Activated CD4-positive, alpha-beta T cell treated with anti-CD3 and anti-CD28 coated beads, Interleukin-2, amount 10 ng/mL, durations not matched to agents 24 days and 14 days (primary cell): Measurements from ENCODE around the gene NUBP1. TPM values are rescaled to one million over a fixed set of nuclear protein-coding genes. Genes with fewer than 3 reads are reported as not detected.
"Not testable (repeated sequence)": the region's sequence is repeated elsewhere in the genome, so short reads cannot be mapped to it uniquely, and the experiment has no call there.

Experiments
- DNase-seq: peaks from one replicate; pipeline ENCODE4 v3.0.0; 2022
- H3K27ac Mint-ChIP-seq: one replicate; pipeline ENCODE4 v1.8.0; 2022; ENCODE audit warnings: mild to moderate bottlenecking, mixed read lengths
- H3K27me3 Mint-ChIP-seq: one replicate; pipeline ENCODE4 v1.8.0; 2022; ENCODE audit warnings: mixed read lengths
- H3K36me3 Mint-ChIP-seq: one replicate; pipeline ENCODE4 v1.8.0; 2022; ENCODE audit warnings: low read depth, mild to moderate bottlenecking, mixed read lengths
- H3K4me1 Mint-ChIP-seq: one replicate; pipeline ENCODE4 v1.8.0; 2021; ENCODE audit warnings: mixed read lengths
- H3K4me3 Mint-ChIP-seq: one replicate; pipeline ENCODE4 v1.8.0; 2022; ENCODE audit warnings: mild to moderate bottlenecking, moderate library complexity, mixed read lengths
- H3K9me3 Mint-ChIP-seq: one replicate; pipeline ENCODE4 v1.8.0; 2021; ENCODE audit warnings: mixed read lengths
- intact Hi-C: fragments of 100-400 bp; cut with micrococcal nuclease; formaldehyde crosslinking; loops from one replicate; pipeline ENCODE4 v1.15.1; 2023
- total RNA-seq: library from RNA; stranded (reverse); gene quantifications from 2 replicates; pipeline ENCODE4 v1.2.3, GENCODE V29; 2022

NUBP1 gene
- total RNA-seq, 1 donor from 2014 or later = 38.6 TPM

GRCh38 chr16:10740000-10740844 is 3.4 kb upstream of the NUBP1 start:
- Mint-ChIP-seq H3K36me3 (peaks cover 5% of the 10 kb centered on the region), H3K27ac (no peak overlapping the region), H3K4me1 (peaks cover 46% of the 10 kb centered on the region)

GRCh38 chr16:10740845-10741208 is 2.8 kb upstream of the NUBP1 start:
- intact Hi-C loops = loop anchor here (5.0 to 10.0 kb wide), 5 partner anchors 1041 to 1944 kb away; partner anchors contain the start of genes GSPT1, PMM2, RSL1D1 and TMEM186
- H3K9me3 Mint-ChIP-seq = peaks cover 3% of the 10 kb centered on the region
- H3K27me3 Mint-ChIP-seq = peaks cover 2% of the 10 kb centered on the region
- no peak for DNase-seq
- H3K36me3 Mint-ChIP-seq = peaks cover 10% of the 10 kb centered on the region
- H3K4me3 Mint-ChIP-seq = peak overlapping the region; percentile 18
- H3K4me1 Mint-ChIP-seq = peaks cover 51% of the 10 kb centered on the region
- no peak overlapping the region for H3K27ac Mint-ChIP-seq

More at GRCh38 chr16:10740000-10740844, 3.4 kb upstream of the NUBP1 start:
- peaks cover 3% of the 10 kb centered on the region for H3K9me3 Mint-ChIP-seq
- intact Hi-C loops = loop anchor here (2.0 to 10.0 kb wide), 7 partner anchors 353 to 1943 kb away; partner anchors contain the start of genes ATF7IP2, GSPT1, PMM2 and RSL1D1
- peak overlapping the region; percentile 18 for H3K4me3 Mint-ChIP-seq
- peaks cover 2% of the 10 kb centered on the region for H3K27me3 Mint-ChIP-seq
- DNase-seq = no peak

GRCh38 chr16:10741249-10741648 is 2.4 kb upstream of the NUBP1 start:
- intact Hi-C loops = loop anchor here (5.0 to 10.0 kb wide), 5 partner anchors 1041 to 1944 kb away; partner anchors contain the start of genes GSPT1, PMM2, RSL1D1 and TMEM186
- not testable (repeated sequence) for H3K4me3 Mint-ChIP-seq, H3K27ac Mint-ChIP-seq, DNase-seq, H3K27me3 Mint-ChIP-seq, H3K9me3 Mint-ChIP-seq
- Mint-ChIP-seq H3K36me3 (peaks cover 13% of the 10 kb centered on the region), H3K4me1 (peaks cover 53% of the 10 kb centered on the region)

GRCh38 chr16:10741844-10742243 is 1.8 kb upstream of the NUBP1 start:
- Mint-ChIP-seq H3K27ac (no peak overlapping the region), H3K27me3 (peaks cover 2% of the 10 kb centered on the region), H3K36me3 (peaks cover 15% of the 10 kb centered on the region), H3K4me3 (no peak overlapping the region), H3K4me1 (peaks cover 56% of the 10 kb centered on the region), H3K9me3 (peaks cover 3% of the 10 kb centered on the region)
- no peak for DNase-seq
- intact Hi-C loops = loop anchor here (2.0 to 10.0 kb wide), 6 partner anchors 203 to 1945 kb away; partner anchors contain the start of genes CLEC16A, GSPT1, PMM2 and RSL1D1

GRCh38 chr16:10743227-10743609 is 424 bp upstream of the NUBP1 start:
- Mint-ChIP-seq H3K9me3 (peaks cover 3% of the 10 kb centered on the region), H3K27ac (peak overlapping the region; percentile 98), H3K36me3 (peaks cover 24% of the 10 kb centered on the region), H3K4me1 (peaks cover 51% of the 10 kb centered on the region), H3K4me3 (peak overlapping the region; percentile 85), H3K27me3 (peaks cover 2% of the 10 kb centered on the region)
- no peak for DNase-seq
- intact Hi-C loops = loop anchor here (2.0 to 10.0 kb wide), 6 partner anchors 202 to 1946 kb away; partner anchors contain the start of genes CLEC16A, GSPT1, PMM2 and RSL1D1

DNA sequence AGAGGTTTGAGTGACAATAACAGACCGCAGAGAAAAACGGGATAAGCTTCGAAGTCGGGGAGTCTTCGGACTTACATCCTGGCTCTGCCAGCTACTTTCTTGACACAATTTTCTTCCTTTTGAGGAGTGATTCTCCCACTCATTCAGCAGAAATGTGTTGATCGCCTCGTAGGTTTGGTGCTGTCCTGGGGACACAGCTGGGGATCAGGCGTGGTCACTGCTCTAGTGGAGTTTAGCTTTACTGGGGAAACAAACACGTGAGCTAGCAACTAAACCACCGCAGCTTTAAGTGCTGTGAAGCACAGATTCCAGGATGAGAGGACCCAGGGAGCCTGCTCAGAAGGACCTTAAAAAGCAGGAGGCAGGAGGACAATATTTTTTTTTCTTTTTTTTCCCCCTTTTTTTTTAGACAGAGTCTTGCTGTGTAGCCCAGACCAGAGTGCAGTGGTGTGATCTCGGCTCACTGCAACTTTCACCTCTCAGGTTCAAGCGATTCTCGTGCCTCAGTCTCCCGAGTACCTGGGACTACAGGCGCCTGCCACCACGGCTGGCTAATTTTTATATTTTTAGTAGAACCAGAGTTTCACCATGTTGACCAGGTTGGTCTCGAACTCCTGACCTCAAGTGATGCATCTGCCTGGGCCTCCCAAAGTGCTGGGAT is 858 bp downstream of the NUBP1 start:
- peaks cover 34% of the 10 kb centered on the region for H3K36me3 Mint-ChIP-seq
- peaks cover 49% of the 10 kb centered on the region for H3K4me1 Mint-ChIP-seq
- DNase-seq = no peak
- peaks cover 2% of the 10 kb centered on the region for H3K27me3 Mint-ChIP-seq
- H3K9me3 Mint-ChIP-seq = peaks cover 3% of the 10 kb centered on the region
- intact Hi-C loops = loop anchor here (2.0 to 10.0 kb wide), 6 partner anchors 126 to 1947 kb away; partner anchors contain the start of genes GSPT1, PMM2, RSL1D1 and TMEM186
- peak overlapping the region; percentile 85 for H3K4me3 Mint-ChIP-seq
- peak overlapping the region; percentile 98 for H3K27ac Mint-ChIP-seq

- no peak for DNase-seq
- Mint-ChIP-seq H3K4me1 (peaks cover 39% of the 10 kb centered on the region), H3K9me3 (peaks cover 3% of the 10 kb centered on the region), H3K27me3 (peaks cover 2% of the 10 kb centered on the region), H3K36me3 (peaks cover 38% of the 10 kb centered on the region), H3K4me3 (peak overlapping the region; percentile 42), H3K27ac (no peak overlapping the region)
- intact Hi-C loops = loop anchor here (2.0 to 10.0 kb wide), 2 partner anchors 125 to 1169 kb away; partner anchors contain the start of gene GSPT1
These were observed 2.2 kb downstream of the NUBP1 start for GRCh38 chr16:10745841-10746240.

DNA sequence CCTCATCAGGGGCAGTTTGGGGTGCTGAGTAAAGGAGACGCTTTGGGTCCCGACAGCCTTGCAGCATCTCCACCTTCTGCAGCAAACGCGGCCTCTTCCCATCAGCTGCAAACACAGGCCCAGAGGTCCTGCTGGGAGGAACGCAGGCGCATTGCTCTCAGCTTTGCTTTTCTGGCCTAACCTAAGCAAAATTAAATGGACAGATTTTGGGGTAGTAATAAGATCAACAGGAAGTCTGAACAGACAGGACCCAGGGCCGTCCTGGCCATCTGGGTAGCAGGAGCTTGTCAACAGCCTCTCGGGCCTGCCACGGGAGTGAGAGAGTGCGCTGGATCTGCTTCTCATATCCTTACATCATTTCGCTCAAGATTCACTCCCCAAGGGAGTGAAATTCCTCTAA is 7.2 kb downstream of the NUBP1 start:
- H3K27me3 Mint-ChIP-seq = no peaks in the 10 kb centered on the region
- no peak for DNase-seq
- H3K36me3 Mint-ChIP-seq = peaks cover 48% of the 10 kb centered on the region
- no peaks in the 10 kb centered on the region for H3K9me3 Mint-ChIP-seq
- H3K4me3 Mint-ChIP-seq = no peak overlapping the region
- peak overlapping the region; percentile 58 for H3K27ac Mint-ChIP-seq
- intact Hi-C loops = no loop called here
- peaks cover 29% of the 10 kb centered on the region for H3K4me1 Mint-ChIP-seq

DNA sequence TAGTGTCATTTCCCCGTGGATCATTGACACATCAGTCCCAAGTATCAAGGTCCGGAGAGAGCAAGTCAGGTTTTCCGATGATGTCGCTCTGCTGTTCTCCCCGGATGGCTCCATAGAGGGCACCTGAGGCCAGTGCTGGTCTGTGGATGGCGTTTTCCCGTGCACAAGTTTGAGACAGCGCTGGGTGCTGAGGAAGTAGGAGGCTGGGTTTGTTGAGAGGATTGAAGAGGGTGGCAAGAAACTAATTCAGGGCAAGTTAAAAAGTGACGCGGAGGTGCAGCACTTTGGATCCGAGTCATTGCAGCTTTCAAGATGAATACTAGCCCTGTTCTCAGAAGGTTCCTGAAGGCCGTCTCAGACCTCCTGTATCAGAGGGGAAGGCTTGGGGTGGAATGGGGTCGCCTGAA is 7.7 kb downstream of the NUBP1 start:
- Mint-ChIP-seq H3K36me3 (peaks cover 47% of the 10 kb centered on the region), H3K9me3 (no peaks in the 10 kb centered on the region), H3K4me3 (no peak overlapping the region), H3K27ac (peak overlapping the region; percentile 58), H3K4me1 (peaks cover 27% of the 10 kb centered on the region), H3K27me3 (no peaks in the 10 kb centered on the region)
- no peak for DNase-seq
- intact Hi-C loops = no loop called here

DNA sequence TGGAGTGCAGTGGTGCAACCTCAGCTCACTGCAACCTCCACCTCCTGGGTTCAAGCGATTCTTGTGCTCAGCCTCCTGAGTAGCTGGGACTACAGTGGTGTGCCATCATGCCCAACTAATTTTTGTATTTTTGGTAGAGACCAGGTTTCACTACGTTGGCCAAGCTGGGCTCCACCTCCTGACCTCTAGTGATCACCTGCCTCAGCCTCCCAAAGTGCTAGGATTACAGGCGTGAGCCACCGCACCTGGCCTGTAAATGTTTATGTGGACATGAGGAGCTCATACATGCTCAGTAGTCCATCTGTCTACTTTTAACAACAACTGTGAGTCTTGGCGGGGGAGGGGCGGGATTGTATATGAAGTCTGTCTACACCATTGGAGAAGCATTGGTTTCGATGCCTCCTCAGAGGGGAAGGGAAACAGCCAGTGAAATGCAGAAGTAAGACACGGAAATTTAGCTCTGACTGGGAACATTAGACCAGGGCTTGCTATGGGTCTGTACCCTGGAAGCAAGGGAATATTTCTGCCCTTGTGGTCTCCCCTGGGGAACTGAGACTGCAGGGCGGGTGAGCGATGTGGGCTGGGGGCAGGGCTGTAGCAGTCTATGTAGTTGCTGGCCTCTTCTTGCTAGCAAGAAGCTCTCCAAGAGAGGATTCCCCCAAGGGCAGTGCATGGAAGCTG is 9.3 kb downstream of the NUBP1 start:
- intact Hi-C loops = no loop called here
- Mint-ChIP-seq H3K4me1 (peaks cover 23% of the 10 kb centered on the region), H3K9me3 (no peaks in the 10 kb centered on the region), H3K27ac (no peak overlapping the region), H3K36me3 (peaks cover 47% of the 10 kb centered on the region), H3K27me3 (no peaks in the 10 kb centered on the region), H3K4me3 (no peak overlapping the region)
- DNase-seq = no peak

GRCh38 chr16:10753670-10754069 is 10.0 kb downstream of the NUBP1 start:
- intact Hi-C loops = no loop called here
- Mint-ChIP-seq H3K4me1 (peaks cover 23% of the 10 kb centered on the region), H3K27me3 (no peaks in the 10 kb centered on the region), H3K9me3 (no peaks in the 10 kb centered on the region), H3K27ac (peak overlapping the region; percentile 34), H3K36me3 (peaks cover 44% of the 10 kb centered on the region), H3K4me3 (no peak overlapping the region)
- DNase-seq = no peak

- Mint-ChIP-seq H3K4me3 (no peak overlapping the region), H3K4me1 (peaks cover 15% of the 10 kb centered on the region), H3K9me3 (no peaks in the 10 kb centered on the region), H3K36me3 (peaks cover 46% of the 10 kb centered on the region), H3K27me3 (no peaks in the 10 kb centered on the region), H3K27ac (no peak overlapping the region)
- no peak for DNase-seq
- intact Hi-C loops = no loop called here
These were observed 11.3 kb downstream of the NUBP1 start for GRCh38 chr16:10754941-10755340.

- Mint-ChIP-seq H3K4me1 (peaks cover 7% of the 10 kb centered on the region), H3K4me3 (no peak overlapping the region), H3K36me3 (peaks cover 50% of the 10 kb centered on the region), H3K27ac (no peak overlapping the region), H3K27me3 (no peaks in the 10 kb centered on the region), H3K9me3 (no peaks in the 10 kb centered on the region)
- DNase-seq = no peak
- intact Hi-C loops = no loop called here
These were observed 12.9 kb downstream of the NUBP1 start for GRCh38 chr16:10756574-10756973.
